Stimulated activated CD4-positive, alpha-beta T cell treated with anti-CD3 and anti-CD28 coated beads, Interleukin-15, amount 100 ng/mL, for 1 hour (primary cell): ENCODE results near the gene DAAM1.

Source experiments
- DNase-seq, 2 donors: peaks; one replicate each; pipeline ENCODE4 v3.0.0-alpha.2; 2020; ENCODE audit warnings: low read depth in 1 of 2, low spot score in 1 of 2

The DAAM1 gene

GRCh38 chr14:59188461-59189090 lies at the start of gene DAAM1:
TSS of gene DAAM1 (plus strand) at chr14:59188667. CDS start at chr14:59263478, 74,811 bp downstream.
- peak; percentile 84 to 87 for DNase-seq

- DNase-seq, result no peak
Observed at GRCh38 chr14:59139324-59139723, 49.1 kb upstream of the DAAM1 start.

- DNase-seq, result no peak
Observed at GRCh38 chr14:59140106-59140843, 48.2 kb upstream of the DAAM1 start.

GRCh38 chr14:59146484-59146883 lies 42.0 kb upstream of the DAAM1 start:
- no peak for DNase-seq

GRCh38 chr14:59147007-59147406 lies 41.5 kb upstream of the DAAM1 start:
- no peak for DNase-seq

GRCh38 chr14:59148334-59148900 lies 40.0 kb upstream of the DAAM1 start:
- DNase-seq, result no peak

GRCh38 chr14:59150990-59151389 lies 37.5 kb upstream of the DAAM1 start:
- DNase-seq, result no peak

GRCh38 chr14:59154373-59154772 lies 34.1 kb upstream of the DAAM1 start:
- no peak for DNase-seq

GRCh38 chr14:59155886-59156285 lies 32.6 kb upstream of the DAAM1 start:
- DNase-seq, result no peak

GRCh38 chr14:59159169-59159568 lies 29.3 kb upstream of the DAAM1 start:
- DNase-seq, result no peak

GRCh38 chr14:59160506-59160905 lies 28.0 kb upstream of the DAAM1 start:
- no peak for DNase-seq

GRCh38 chr14:59161561-59162175 lies 26.8 kb upstream of the DAAM1 start:
- no peak for DNase-seq

- no peak for DNase-seq
Observed at GRCh38 chr14:59166258-59166657, 22.2 kb upstream of the DAAM1 start.

GRCh38 chr14:59175404-59175803 lies 13.1 kb upstream of the DAAM1 start:
- no peak for DNase-seq

GRCh38 chr14:59176765-59177164 lies 11.7 kb upstream of the DAAM1 start:
- DNase-seq, result no peak

GRCh38 chr14:59177262-59177661 lies 11.2 kb upstream of the DAAM1 start:
- DNase-seq, result no peak

- DNase-seq, result no peak
Observed at GRCh38 chr14:59181791-59182190, 6.7 kb upstream of the DAAM1 start.

GRCh38 chr14:59182641-59183040 lies 5.8 kb upstream of the DAAM1 start:
- DNase-seq, result no peak

GRCh38 chr14:59183150-59183549 lies 5.3 kb upstream of the DAAM1 start:
- DNase-seq, result no peak

GRCh38 chr14:59184396-59184795 lies 4.1 kb upstream of the DAAM1 start:
- no peak for DNase-seq

GRCh38 chr14:59185676-59186075 lies 2.8 kb upstream of the DAAM1 start:
- DNase-seq, result no peak

GRCh38 chr14:59186306-59186705 lies 2.2 kb upstream of the DAAM1 start:
- no peak for DNase-seq
